GM18870 (cell line): ENCODE results near the gene ZNF341.
"Not testable (repeated sequence)": the region's sequence is repeated elsewhere in the genome, so short reads cannot be mapped to it uniquely, and the experiment has no call there.

ENCODE experiments used
- ATAC-seq: cut with Tn5 transposase; IDR thresholded peaks from one replicate; pipeline ENCODE4 v1.9.1; 2021; ENCODE audit warnings: moderate library complexity; ENCODE audit not compliant: unreplicated experiment

Gene ZNF341

DNA sequence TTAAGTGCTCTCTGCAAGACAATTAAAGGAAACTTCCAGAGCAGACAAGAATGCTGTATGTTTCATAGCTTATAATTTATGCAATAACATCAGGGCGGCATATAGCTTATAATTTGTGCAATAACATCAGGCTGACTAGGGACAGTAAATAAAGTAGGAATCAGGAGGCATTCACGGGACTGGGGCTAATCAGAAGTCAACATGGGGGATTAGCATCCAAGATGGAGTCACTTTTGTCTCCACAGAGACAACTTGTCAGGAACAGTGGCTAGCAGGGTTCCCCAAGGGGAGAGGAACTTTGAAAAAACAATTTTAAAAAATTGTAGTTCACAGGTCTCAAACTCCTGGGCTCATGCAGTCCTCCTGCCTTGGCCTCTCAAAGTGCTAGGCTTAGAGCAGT, 3.3 kb upstream of the ZNF341 start:
- no peak for ATAC-seq

DNA sequence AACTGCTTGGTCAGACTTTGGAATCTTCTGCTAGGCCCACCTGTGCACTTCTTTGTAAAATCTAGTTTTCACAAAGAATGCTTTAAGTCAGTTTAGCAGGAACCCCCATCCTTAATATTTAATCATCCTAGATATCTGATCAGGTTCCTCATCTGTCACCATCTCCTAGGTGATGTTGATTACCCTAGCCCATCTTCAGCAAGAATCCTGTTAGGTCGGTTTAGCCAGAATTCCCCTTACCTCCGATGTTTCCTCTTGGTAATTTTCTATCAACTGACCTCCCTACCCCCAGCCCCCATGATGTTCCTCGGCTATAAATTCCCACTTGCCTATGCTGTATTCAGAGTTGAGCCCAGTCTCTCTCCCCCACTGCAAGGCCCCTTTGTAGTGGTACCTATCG, 2.7 kb upstream of the ZNF341 start:
- no peak for ATAC-seq

DNA sequence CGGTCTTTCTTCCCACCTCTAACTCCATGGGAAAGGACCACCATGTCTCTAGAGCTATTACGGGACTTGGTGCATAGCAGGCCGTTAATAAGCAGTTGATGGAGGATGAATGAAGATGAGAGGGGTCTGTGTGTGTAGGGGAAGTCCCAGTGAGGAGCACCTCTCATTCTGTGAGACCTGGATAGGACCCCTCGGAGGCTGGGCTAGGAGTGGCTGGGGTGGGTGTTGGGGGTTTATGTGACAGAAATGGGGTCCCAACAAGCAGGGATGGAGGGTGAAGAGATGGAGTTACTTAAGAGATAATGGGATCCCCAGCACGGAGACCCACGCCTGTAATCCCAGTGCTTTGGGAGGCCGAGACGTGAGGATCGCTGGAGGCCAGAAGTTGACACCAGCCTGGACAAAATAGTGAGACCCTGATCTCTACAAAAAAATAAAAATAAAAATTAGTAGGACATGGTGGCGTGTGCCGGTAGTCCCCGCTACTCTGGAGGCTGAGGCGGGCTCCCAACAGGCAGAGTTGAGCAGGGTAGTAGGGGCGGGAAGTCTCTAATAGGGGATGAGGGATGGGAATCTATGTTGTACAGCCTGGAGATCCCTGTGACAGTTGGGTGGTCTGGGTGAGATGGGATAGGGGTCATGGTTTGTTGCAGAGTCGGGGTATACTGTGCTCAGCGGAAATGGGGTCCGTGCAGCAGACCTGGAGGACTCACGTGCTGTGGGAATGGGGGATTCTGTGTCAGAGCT, 677 bp upstream of the ZNF341 start:
- ATAC-seq: no peak

DNA sequence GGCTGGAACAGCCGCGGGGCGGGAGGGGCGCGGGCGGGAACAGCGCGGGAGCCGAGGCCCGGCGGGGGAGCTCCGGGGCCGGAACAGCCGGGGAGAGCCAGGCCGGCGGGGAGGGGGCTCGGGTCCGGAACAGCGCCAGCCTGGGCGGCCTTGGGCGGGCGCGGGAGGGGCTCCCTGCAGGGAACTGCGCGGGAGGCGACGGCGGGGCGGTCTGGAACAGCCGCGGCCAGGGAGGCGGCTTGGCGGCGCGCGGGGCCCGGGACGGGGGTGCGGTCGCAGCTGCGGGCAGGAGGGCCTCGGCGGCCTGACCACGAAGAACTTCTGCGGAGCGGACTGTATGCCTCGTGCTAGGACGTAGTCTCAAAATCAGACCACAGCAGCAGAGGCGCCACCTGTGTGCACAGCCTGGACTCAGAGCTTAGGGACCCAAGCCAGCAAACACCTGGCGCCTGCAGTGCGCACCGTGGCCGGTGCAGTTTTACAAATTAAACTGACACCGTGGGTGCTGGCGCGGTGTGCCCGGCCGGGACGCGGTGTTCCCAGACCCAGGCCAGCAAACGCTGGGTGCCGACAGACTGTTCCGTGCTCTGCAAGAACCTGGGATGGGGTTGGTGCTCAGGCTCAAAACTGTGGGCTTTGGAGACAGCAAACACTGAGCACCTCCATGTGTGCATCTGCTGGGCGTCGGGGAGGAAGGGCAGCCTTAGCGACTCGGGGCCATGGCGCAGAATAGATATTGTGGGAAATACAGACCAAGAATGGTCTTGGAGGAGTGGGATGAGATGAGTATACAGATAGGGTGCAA, 572 bp downstream of the ZNF341 start:
- ATAC-seq: peak; percentile 55

DNA sequence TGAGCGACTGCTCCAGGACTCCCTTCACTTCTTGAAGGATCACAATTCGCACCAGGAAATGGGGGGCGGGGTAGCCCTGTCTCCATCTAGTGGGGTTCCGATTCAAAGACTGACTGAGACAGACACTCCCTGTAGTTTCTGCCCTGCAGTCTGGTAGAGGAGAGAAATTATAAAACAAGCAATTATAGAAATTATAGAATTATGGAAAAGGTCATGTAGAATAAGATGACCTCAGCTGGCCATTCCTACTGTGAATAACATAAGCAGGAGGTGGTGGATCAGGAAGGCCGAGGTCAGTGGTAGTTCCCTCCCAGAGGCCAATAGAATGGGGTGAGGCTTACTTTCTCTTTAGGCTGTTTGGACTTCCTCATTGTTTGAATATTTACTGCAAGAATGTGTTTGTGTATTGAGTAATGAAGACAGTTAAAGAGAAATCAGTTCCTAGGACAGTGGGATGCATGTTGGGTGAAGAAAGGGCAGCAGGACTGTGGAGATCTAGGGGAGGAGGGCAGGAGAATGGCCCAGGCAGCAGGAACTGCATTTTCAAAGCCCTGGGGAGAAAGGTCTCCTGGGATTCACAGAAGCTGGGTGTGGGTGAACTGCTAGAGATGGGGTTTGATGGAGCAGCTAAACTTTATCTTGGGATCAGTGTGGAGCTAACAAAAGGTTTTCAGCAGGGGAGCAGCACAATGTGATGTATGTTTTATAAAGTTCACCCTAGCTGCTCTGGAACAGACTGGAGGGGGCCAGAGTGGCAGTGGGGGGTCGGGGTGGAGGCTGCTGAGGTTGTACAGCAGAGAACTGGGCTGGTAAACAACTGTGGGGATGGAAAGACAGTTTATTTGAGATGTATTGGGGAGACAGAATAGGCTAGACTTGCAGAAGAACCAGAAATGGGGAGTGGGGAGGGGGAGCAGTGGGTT, 2.1 kb downstream of the ZNF341 start:
- no peak for ATAC-seq

DNA sequence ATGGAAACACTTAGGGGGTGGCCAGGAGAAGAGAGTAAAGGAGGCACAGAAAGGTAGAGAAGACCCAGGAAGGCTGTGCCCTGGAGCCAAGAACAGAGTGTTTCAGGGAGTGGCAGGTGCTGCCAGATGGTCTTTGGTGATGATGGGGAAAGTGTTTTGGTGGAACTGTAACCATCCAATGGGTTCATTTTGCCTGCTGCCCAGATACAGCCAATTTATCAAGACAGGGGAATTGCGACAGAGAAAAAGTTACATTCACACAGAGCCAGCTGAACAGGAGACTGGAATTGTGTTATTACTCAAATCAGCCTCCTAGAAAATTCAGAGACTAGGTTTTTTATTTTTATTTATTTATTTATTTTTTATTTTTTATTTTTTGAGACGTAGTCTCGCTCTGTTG, 5.2 kb downstream of the ZNF341 start:
- no peak for ATAC-seq

DNA sequence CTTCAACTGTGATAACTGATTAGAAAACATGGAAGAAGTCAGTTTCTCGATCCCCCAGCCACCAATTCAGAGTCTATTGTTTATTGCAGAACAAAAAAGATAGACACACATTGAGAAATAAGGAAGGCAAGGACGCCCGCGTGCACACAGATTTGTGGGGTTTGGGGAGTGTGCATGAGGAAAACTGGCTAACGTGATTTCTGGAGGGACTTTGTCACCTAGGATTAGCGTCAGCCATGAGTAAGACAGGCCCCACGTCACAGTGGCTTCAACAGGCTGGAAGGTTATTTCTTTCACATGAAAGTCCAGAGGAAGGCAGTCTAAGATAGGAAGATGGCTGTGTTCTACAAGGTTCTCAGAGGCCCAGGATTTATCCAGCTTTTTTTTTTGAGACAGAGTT, 7.7 kb downstream of the ZNF341 start:
- ATAC-seq: no peak

DNA sequence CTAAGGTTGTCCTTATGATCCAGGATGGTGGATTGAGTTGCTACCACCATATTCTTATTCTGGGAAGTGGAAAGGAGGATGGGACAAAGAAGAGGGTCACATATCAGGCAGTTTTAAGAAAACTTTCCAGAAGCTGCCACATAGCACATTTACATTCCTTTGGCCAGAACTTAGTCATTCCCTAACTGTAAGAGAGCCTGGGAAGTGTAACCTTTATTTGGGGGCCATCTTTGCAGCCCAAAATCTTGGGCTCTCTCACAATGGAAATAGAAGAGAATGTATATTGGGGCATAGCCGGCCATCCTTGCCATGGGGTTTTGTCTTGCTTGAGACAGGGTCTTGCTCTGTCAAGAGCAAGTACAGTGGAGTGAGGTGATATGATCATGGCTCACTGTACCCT, 8.4 kb downstream of the ZNF341 start:
- ATAC-seq: no peak

DNA sequence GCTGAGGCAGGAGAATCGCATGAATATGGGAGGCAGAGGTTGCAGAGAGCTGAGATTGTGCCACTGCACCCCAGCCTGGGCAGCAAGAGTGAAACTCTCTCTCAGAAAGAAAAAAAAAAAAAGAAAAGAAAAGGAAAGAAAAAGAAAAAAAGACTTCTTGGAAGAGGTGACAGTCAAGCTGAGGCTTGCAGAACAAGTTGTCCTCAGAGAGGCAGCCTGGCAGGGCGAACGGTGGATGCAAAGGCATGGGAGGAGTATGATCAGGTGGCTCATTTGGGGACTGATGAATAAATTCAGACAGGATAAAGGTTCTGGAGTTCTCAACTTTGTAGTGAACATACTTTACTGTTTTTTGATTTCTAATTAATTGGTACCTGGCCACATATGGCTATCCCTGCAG, 12.4 kb downstream of the ZNF341 start:
- no peak for ATAC-seq

DNA sequence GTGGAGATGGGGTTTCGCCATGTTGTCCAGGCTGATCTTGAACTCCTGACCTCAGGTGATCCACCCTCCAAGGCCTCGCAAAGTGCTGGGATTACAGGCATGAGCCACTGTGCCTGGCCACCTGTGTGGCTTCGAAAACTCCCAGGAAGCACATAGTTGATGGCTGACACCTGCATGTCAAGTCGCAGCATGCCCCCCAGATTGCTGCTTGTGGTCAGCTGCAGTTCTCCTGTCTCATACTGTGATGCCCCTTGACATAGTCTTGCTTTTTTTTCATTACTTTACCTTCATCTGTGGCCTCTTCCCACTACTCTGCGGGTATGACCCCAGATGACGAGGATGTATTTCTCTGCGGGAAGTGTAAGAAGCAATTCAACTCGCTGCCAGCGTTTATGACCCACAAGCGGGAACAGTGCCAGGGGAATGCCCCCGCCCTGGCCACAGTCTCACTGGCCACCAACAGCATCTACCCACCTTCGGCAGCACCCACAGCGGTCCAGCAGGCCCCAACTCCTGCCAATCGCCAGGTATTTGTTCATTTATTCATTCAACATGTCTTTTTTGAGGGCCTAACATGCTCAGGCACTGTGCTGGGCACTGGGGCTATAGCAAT, 13.1 kb downstream of the ZNF341 start:
- ATAC-seq: no peak

DNA sequence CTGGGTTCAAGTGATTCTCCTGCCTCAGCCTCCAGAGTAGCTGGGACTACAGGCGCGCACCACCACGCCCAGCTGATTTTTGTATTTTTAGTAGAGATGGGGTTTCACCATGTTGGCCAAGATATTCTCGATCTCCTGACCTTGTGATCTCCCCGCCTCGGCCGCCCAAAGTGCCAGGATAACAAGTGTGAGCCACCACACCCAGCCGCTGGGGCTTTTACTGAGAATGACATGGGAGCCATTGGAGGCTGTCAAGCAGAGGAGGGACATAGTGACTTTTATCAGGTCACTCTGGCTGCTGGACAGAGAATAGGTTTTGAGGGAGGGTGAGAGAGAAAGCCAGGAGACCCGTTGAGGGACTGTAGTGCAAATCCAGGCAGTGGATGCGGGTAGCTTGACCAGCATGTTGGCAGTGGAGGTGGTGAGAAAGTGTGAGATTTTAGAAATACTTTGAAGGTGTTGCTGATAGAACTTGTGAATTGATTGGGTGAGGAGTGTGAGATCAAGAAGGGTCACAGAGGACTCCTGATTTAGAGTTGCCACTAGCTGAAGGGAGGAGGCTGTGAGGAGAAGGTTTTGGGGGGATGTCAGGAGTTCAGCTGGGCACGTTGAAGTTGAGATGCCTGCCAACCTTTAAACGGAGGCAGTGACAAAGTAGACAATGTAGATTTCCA, 14.7 kb downstream of the ZNF341 start:
- no peak for ATAC-seq

DNA sequence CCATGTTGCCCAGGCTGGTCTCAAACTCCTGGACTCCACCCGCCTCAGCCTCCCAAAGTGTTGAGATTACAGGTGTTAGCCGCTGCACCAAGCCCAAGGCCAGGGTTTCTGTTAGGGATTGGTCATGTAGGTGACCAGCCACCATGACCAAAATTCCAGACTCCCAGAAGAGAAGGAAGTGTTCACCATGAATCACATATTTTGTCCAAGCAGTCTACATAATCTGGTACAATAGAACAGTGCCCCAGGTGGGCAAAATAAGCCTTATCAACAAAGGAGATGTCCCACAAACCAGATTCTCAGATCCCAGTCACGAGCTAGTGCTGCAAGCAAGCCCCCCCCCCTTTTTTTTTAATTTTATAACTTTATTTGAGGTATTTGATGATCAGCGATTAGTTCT, 20.0 kb downstream of the ZNF341 start:
- ATAC-seq: no peak

DNA sequence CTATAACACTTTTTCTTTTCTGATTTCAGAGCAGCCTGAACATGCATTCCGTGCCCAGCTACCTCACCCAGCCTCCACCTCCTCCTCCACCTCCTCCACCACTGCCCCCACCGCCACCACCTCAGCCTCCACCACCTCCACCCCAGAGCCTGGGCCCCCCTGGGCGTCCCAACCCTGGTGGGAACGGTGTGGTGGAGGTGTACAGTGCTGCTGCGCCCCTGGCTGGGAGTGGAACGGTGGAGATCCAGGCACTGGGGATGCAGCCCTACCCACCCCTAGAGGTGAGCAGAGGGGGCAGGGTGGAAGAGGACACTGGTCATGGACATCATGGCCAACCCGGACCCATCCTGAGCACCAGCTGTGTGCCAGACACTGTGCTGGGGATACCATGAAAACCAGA, 21.3 kb downstream of the ZNF341 start:
- ATAC-seq: no peak

DNA sequence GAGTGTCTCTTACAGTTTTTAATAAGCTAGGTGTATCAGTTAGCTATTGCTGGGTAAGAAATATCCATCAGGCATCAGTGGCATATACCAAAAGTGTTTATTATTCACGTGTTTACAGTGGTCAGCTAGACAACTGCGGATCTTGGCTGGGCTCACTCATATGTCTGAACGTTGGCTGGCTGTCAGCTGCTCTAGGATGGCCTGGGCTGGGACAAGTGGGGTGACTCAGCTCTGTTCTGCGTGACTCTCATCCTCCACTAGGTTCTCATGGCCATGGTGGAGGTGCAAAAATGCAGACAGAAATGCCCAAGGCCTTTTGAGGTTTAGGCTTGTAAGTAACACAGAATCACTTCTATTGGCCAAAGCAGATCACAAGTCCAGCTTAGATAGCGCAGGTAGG, 22.0 kb downstream of the ZNF341 start:
- no peak for ATAC-seq

DNA sequence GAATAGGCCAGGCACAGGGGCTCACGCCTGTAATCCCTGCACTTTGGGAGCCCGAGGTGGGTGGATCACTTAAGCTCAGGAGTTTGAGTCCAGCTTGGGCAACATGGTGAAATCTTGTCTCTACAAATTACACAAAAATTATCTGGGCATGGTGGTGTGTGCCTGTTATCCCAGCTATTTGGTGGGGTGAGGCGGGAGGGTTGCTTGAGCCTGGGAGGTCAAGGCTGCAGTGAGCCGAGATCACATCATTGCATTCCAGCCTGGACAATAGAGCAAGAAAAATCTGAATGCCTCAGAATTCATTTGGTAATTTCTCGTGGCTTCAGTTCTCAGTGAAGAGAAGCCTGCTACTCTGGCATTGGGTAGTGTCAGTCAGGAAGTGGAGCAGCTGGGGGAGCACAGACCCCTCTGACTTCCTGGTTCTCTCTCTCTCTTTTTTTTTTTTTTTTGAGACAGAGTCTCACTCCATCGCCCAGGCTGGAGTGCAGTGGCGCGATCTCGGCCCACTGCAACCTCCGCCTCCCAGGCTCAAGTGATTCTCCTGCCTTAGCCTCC, 24.2 kb downstream of the ZNF341 start:
- ATAC-seq: not testable (repeated sequence)

DNA sequence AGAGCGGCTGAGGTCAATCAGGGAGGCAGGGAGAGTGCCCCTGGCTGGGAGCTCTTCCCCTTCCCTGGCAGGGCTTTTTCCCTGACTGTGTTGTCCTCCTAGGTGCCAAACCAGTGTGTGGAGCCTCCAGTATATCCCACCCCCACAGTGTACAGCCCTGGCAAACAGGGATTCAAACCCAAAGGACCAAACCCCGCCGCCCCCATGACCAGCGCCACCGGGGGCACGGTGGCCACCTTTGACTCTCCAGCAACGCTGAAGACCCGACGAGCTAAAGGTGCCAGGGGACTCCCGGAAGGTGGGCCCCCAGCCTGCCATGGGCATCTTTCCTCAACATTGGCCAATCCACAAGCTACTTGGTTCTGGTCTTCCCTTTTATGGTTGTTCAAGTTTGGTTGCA, 25.2 kb downstream of the ZNF341 start:
- no peak for ATAC-seq

DNA sequence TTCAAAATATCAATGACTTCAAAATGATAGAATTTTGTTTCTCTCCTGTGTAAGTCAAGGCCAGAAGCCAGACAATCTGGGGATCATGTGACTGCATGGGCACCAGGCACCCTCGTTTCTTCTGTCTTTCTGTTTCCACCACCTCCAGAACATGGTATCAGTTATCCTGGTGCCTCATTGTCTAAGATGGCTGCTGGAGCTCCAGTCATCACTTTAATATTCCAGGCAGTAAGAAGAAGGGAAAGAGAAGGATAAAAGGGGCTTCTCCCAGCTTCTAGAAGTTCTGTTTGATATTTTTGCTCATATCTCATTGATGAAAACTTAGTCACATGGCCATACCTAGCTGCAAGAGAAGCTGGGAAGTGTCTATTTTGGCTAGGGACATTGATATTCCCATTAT, 25.7 kb downstream of the ZNF341 start:
- ATAC-seq: no peak

DNA sequence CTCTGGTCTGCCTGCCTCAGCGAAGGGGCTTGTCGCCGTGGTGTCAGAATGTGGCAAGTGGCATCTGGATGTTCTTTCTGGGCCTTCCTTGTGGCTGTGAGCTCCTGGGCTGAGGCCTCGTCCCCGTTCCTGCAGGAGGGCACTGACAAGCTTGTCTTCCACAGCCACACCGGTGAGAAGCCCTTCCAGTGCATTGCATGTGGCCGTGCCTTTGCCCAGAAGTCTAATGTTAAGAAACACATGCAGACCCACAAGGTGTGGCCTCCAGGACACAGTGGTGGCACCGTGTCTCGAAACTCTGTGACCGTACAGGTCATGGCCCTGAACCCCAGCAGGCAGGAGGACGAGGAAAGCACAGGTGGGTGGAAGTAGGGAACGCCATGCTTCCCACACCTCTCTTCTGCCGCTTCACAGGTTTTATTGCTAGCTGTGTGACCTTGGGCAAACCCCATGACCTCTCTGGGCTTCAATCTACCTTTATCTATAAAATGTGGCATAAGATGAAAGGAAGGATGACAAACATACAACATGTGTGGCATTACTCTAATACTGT, 30.0 kb downstream of the ZNF341 start:
- no peak for ATAC-seq

DNA sequence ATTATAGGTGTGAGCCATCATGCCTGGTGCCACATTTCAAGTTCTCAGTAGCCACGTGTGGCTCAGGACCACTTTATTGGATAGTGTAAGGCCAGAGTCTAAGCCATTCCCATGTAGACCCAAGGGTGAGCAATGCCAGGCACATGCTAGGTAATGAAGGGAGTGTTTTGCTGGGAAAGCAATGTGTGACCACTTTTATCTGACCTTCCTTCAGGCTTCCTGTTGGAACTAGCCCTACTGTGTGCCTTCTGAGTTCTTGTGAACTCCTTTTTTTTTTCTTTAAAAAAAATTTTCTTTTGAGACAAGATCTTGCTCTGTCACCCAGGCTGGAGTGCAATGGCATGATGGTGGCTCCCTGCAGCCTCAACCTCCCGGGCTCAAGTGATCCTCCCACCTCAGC, 33.3 kb downstream of the ZNF341 start:
- no peak for ATAC-seq

DNA sequence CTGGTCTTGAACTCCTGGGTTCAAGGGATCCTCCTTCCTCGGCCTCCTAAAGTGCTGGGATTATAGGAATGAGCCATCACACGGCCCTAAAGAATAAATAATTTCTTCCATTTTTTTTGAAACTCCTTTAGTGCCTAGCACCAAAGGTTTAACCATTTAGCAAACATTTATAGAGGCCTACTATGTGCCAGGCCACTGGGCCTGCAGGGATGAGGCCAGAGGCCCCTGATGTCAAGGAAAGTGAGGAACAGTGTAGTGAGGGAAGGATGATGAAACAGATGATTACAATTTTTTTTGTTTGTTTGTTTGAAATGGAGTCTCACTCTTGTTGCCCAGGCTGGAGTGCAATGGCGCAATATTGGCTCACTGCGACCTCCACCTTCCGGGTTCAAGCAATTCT, 33.8 kb downstream of the ZNF341 start:
- no peak for ATAC-seq
